ENCODE results near the gene PIEZO2.

- no peak for TF ChIP-seq POLR2A (IDR thresholded peaks at IDR 0.05; ENCODE audit: low read depth, low read length)
- TF ChIP-seq POLR2AphosphoS5 (IDR thresholded peaks at IDR 0.05; ENCODE audit: low read depth, low read length): no peak
- no peak for TF ChIP-seq SPI1 (IDR thresholded peaks at IDR 0.05; ENCODE audit: low read depth, low read length)
- no peak for TF ChIP-seq TAF1 (IDR thresholded peaks at IDR 0.05; ENCODE audit: low read depth, low read length)
- TF ChIP-seq PAX5 (IDR thresholded peaks at IDR 0.05; ENCODE audit: insufficient read depth, low read length, severe bottlenecking): no peak
- peak; percentile 44; the same call in 1 of the 2 replicates for TF ChIP-seq POU2F2 (IDR thresholded peaks at IDR 0.05; ENCODE audit: low read depth, low read length)
Measured at GRCh38 chr18:11021477-11021876, 127.9 kb downstream of the PIEZO2 start.

Measured in GM12891 (cell line).